Superior temporal gyrus (tissue), 1 donor: ENCODE data around the gene LNP1.
A peak's percentile ranks its signal among the peaks of the same experiment; 100 is the strongest.

Experiments
- DNase-seq: peaks from one replicate; pipeline ENCODE4 v3.0.0-alpha.2; 2016; ENCODE audit errors: extremely low spot score

The LNP1 gene

GRCh38 chr3:100399341-100400071, 1.8 kb upstream of the LNP1 start:
- DNase-seq = no peak

- DNase-seq = no peak
These were observed 940 bp upstream of the LNP1 start for GRCh38 chr3:100400419-100400779.

- DNase-seq = no peak
These were observed 319 bp downstream of the LNP1 start for GRCh38 chr3:100401674-100402041.

GRCh38 chr3:100402256-100402655, 917 bp downstream of the LNP1 start:
- peak; percentile 49 for DNase-seq

GRCh38 chr3:100402891-100403290, 1.6 kb downstream of the LNP1 start:
- no peak for DNase-seq

GRCh38 chr3:100403362-100404249, 2.3 kb downstream of the LNP1 start:
- DNase-seq = no peak

- no peak for DNase-seq
These were observed 2.9 kb downstream of the LNP1 start for GRCh38 chr3:100404250-100404548.

- DNase-seq = no peak
These were observed 5.8 kb downstream of the LNP1 start for GRCh38 chr3:100407164-100407563.

- no peak for DNase-seq
These were observed 6.7 kb downstream of the LNP1 start for GRCh38 chr3:100407977-100408532.

- DNase-seq = no peak
These were observed 10.0 kb downstream of the LNP1 start for GRCh38 chr3:100411091-100411982.

- DNase-seq = no peak
These were observed 11.7 kb downstream of the LNP1 start for GRCh38 chr3:100412912-100413590.

GRCh38 chr3:100413613-100414012, 12.3 kb downstream of the LNP1 start:
- no peak for DNase-seq

- DNase-seq = no peak
These were observed 14.8 kb downstream of the LNP1 start for GRCh38 chr3:100416176-100416575.

GRCh38 chr3:100416863-100417262, 15.5 kb downstream of the LNP1 start:
- no peak for DNase-seq

GRCh38 chr3:100419406-100419805, 18.1 kb downstream of the LNP1 start:
- DNase-seq = no peak

GRCh38 chr3:100420885-100421284, 19.5 kb downstream of the LNP1 start:
- DNase-seq = no peak

- no peak for DNase-seq
These were observed 22.3 kb downstream of the LNP1 start for GRCh38 chr3:100423611-100424010.

GRCh38 chr3:100424261-100424660, 22.9 kb downstream of the LNP1 start:
- DNase-seq = no peak

GRCh38 chr3:100425316-100425715, 24.0 kb downstream of the LNP1 start:
- no peak for DNase-seq

- DNase-seq = no peak
These were observed 24.8 kb downstream of the LNP1 start for GRCh38 chr3:100426067-100426682.

- no peak for DNase-seq
These were observed 26.4 kb downstream of the LNP1 start for GRCh38 chr3:100427699-100428098.
